ENCODE results near the gene KRTAP12-2.
"Not testable (repeated sequence)": the region's sequence is repeated elsewhere in the genome, so short reads cannot be mapped to it uniquely, and the experiment has no call there.

The KRTAP12-2 gene

GRCh38 chr21:44682580-44683151, 15.9 kb upstream of the KRTAP12-2 start:
- DNase-seq = no peak

- no peak for DNase-seq
These were observed 15.3 kb upstream of the KRTAP12-2 start, which contains the start of gene KRTAP12-1 for GRCh38 chr21:44681861-44682579. Gene KRTAP12-1 (minus strand): TSS chr21:44682163. CDS start chr21:44682123, 40 bp downstream.

- DNase-seq = no peak
These were observed 14.4 kb upstream of the KRTAP12-2 start for GRCh38 chr21:44681152-44681551.

GRCh38 chr21:44677881-44678280, 11.2 kb upstream of the KRTAP12-2 start:
- no peak for DNase-seq

GRCh38 chr21:44671911-44672310, 5.2 kb upstream of the KRTAP12-2 start:
- no peak for DNase-seq

GRCh38 chr21:44670642-44671432, 4.1 kb upstream of the KRTAP12-2 start:
- DNase-seq = no peak

GRCh38 chr21:44667612-44668011, 885 bp upstream of the KRTAP12-2 start:
- DNase-seq = no peak

- no peak for DNase-seq
These were observed 2.0 kb downstream of the KRTAP12-2 start for GRCh38 chr21:44664691-44665090.

- not testable (repeated sequence) for DNase-seq
These were observed 5.2 kb downstream of the KRTAP12-2 start for GRCh38 chr21:44661567-44661966.

- DNase-seq = no peak
These were observed 7.7 kb downstream of the KRTAP12-2 start for GRCh38 chr21:44658913-44659595.

- DNase-seq = no peak
These were observed 8.2 kb downstream of the KRTAP12-2 start for GRCh38 chr21:44658541-44658910.

GRCh38 chr21:44657635-44658540, 8.8 kb downstream of the KRTAP12-2 start, which contains the start of gene KRTAP12-3:
Gene KRTAP12-3 (plus strand): TSS chr21:44657932. CDS start chr21:44657980, 48 bp downstream.
- no peak for DNase-seq

GRCh38 chr21:44656868-44657267, 9.9 kb downstream of the KRTAP12-2 start:
- no peak for DNase-seq

GRCh38 chr21:44654576-44655175, 12.1 kb downstream of the KRTAP12-2 start, which contains the start of gene KRTAP12-4:
Gene KRTAP12-4 (minus strand): TSS chr21:44654659. CDS start chr21:44654614, 45 bp downstream.
- DNase-seq = no peak

GRCh38 chr21:44653656-44654575, 12.8 kb downstream of the KRTAP12-2 start:
- DNase-seq = no peak

GRCh38 chr21:44653123-44653522, 13.6 kb downstream of the KRTAP12-2 start:
- no peak for DNase-seq

- DNase-seq = no peak
These were observed 15.6 kb downstream of the KRTAP12-2 start for GRCh38 chr21:44650973-44651675.

- no peak for DNase-seq
These were observed 16.3 kb downstream of the KRTAP12-2 start for GRCh38 chr21:44650265-44650972.
